NCI-H146 (cell line): ENCODE results near the gene ARRDC2.
"Not testable (repeated sequence)": the region's sequence is repeated elsewhere in the genome, so short reads cannot be mapped to it uniquely, and the experiment has no call there.

ENCODE experiments used
- DNase-seq: peaks from one replicate; lab custom pipeline; 2025; lab: John Stamatoyannopoulos, UW

ARRDC2 gene

DNA sequence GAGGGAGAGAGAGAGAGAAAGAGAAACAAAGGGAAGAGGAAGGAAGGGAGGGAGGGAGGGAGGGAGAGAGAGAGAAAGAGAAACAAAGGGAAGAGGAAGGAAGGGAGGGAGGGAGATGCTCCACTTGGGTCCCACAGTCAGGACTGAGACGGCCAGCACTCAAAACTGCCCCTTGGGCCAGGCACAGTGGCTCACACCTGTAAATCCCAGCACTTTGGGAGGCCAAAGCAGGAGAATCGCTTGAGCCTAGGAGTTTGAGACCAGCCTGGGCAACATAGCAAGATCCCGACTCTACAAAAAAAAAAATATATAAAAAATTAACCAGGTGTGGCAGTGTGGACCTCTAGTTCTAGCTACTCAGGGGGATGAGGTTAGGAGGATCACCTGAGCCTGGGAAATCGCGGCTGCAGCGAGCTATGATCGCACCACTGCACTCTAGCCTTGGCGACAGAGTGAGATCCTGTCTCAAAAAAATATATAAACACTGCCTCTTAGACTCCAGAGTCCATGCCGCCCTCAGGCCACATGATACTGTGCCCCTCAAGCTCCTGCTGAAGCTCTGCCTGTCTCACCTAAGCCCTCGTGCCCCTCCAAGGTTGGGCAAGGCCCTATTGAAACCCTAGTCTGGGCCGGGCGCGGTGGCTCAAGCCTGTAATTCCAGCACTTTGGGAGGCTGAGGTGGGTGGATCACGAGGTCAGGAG lies 8.4 kb downstream of the ARRDC2 start:
- no peak for DNase-seq

- DNase-seq, result no peak
Observed at GRCh38 chr19:18017275-18018083, 9.5 kb downstream of the ARRDC2 start.

DNA sequence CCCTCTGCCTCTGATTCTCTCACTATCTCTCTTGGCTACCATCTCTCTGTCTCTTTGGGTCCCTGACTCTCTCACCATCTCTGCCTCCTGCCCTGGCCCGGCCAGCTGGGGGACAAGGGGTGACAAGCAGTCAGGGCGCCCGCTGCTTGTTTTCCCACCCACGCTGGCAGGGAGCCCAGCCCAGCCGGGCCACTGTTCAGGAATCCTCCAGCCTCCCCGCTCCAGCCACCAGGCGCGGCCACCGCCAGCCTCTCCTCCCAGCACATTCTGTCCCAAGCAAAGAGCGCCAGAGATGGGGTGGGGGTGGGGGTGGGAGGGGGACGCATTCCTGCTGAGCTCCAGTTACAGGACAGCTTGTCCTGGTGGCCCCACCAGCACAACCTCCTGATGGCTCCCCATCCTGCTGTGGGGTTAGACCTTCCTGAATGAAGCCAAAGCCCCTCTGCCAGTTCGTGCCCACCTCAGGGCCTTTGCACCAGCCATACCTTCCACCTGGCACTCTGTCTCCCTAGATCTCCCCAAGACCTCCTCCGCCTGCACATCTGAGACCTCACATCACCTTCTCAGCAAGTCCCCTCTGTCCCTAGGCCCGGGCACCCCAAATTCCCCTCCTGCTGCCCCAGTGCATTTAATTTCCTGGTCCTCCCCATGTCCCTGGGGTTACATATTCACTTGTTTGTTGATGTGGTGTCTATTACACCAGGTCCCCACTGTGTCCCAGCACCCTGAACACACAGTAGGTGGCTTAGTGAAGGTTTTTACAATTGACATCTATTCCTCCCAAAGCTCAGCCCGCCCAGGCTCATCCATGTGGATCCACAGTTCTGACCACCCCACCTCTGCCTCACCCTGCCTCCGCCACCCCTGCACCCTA lies 12.5 kb downstream of the ARRDC2 start:
- DNase-seq, result no peak

DNA sequence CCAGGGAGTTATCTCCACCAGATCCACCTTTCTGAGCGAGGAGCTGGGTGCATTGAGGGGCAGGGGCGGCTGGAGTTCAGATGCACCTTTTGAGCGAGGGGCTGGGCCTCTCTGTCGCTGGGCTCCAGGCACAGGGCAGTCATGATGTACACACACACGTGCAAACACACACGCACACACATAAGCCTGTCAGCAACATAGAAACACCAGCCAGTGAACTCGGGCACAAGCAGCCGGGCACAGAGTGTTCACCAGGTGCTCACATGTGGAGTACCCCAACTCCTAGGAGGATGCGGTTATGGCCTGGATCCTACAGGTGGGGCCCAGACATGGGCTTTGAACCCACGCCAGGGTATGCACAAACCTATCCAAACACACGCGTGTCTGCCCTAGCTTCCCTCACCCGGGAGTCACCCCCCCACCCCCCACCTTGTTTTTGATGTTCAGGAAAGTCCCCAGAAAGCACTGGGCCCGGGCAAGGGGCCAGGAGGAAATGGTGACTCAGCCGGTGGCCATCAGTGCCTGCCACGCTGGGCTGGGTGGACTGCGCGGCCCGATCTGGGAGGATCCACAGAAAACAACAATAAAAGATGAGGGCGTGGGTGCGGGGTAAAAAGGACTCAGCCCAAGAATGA lies 13.3 kb downstream of the ARRDC2 start:
- DNase-seq, result no peak

GRCh38 chr19:18023622-18024251 lies 15.8 kb downstream of the ARRDC2 start:
- DNase-seq, result no peak

GRCh38 chr19:18027151-18027550 lies 19.2 kb downstream of the ARRDC2 start:
- no peak for DNase-seq

- peak; percentile 66 for DNase-seq
Observed at GRCh38 chr19:18029617-18030338, 21.8 kb downstream of the ARRDC2 start.

- not testable (repeated sequence) for DNase-seq
Observed at GRCh38 chr19:18031401-18031800, 23.4 kb downstream of the ARRDC2 start.

GRCh38 chr19:18032102-18032501 lies 24.1 kb downstream of the ARRDC2 start:
- not testable (repeated sequence) for DNase-seq

GRCh38 chr19:18041054-18041453 lies 33.1 kb downstream of the ARRDC2 start:
- DNase-seq, result no peak

DNA sequence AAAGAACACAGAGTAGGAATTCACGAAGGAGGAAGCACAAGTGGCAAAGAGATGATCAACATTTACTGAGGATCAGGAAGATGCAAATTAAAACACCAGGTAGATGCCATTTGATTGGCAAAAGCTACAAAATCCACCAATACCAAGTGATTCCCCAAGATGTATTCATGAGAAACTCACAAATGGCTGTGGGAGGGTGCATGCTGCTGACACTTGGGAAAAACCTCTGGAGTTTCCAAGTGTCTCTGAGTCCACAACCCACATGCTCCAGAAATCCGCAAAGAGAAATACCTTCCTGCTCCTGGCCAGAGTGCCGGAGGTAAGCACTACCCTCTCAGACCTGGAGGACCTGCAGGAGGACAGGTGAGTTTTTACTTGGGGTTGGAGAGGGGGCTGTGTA lies 35.7 kb downstream of the ARRDC2 start:
- DNase-seq, result no peak

DNA sequence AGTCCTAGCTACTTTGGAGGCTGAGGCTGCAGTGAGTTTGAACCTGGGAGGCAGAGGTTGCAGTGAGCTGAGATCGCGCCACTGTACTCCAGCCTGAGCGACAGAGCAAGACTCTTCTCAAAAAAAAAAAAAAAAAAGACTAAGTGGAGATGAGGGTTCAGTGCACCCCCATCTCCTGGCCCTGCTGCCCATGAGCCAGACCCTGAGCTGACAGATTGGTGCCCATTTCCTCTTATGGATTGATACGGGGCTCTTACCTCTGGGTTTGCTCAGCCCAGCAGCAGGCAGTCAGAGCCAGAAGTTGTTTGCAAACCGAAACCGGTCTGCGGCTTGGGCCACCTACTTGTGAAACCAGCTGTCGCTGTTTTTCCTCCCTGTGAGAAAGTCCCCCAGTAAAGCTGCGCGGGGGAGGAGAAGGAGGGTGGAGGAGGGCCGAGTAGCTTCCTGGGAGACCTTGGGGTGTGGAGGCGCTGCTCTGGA lies 36.9 kb downstream of the ARRDC2 start:
- peak; percentile 26 for DNase-seq

- DNase-seq, result no peak
Observed at GRCh38 chr19:18045307-18046050, 37.5 kb downstream of the ARRDC2 start.

DNA sequence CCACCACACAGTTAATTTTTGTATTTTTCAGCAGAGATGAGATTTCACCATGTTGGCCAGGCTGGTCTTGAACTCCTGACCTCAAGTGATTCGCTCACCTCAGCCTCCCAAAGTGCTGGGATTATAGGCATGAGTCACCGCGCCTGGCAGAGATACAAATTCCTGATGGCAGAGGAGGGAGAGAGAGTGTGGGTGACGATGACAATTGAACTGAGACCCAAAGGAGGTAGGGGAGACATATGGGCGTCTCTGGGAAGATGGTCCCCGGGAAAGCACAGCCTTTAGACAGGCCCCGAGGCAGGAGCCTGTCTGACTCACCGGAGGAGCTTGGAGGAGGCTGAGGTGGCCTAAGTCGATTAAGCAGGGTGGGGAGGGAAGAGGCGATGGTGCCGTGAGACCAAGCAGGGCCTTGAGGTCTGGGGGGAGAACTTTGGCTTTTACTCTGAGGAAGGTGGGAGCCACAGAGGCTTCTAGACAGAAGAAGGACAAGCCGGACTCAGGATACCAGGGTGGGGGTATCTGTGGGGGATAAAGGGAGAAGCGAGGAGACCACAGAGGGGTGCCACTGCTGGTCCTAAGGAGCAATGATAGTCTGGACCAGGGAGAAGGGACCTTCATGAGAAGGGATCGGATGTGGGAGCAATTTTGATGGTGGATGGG lies 38.2 kb downstream of the ARRDC2 start:
- no peak for DNase-seq

GRCh38 chr19:18049385-18049784 lies 41.4 kb downstream of the ARRDC2 start:
- no peak for DNase-seq

DNA sequence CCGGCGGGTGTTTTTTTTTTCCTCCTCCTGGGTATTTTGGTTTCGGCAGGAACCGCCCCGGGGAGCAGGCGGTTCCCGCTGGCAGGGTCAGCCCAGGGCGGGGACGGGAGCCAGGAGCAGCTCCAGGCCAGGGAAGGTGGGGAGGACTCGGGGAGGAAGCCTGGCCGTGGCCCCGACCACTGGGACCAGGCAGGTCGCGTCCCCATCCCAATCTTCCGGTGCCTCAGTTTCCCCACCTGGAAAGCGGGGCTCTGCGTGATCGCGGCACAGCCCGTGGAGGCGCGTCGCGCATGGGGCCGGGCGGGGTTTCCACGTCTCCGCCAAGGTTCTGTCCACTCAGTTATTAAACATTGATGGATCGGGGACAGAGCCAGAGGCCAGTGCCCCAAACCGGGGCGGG lies 43.9 kb downstream of the ARRDC2 start:
- no peak for DNase-seq

- DNase-seq, result no peak
Observed at GRCh38 chr19:18053576-18054219, 45.7 kb downstream of the ARRDC2 start.

DNA sequence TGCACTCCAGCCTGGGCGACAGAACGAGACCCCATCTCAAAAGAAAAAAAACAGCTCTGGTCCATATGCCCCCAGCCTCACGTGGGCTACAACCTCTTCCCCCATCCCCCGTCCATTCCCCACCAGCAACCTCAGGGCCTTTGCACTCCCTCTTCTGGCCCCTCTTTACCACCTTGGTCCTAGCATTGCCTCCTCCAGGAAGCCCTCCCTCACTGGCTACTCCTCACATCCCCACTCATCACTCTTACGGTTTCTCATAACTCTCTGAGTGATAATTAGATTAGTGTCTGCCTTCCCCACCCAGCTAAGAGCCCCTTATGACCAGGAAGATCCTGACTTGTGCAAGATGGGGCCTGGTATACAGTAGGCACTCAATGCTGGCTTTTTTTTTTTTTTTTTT lies 48.0 kb downstream of the ARRDC2 start:
- DNase-seq, result no peak

GRCh38 chr19:18057557-18057956 lies 49.6 kb downstream of the ARRDC2 start:
- no peak for DNase-seq
